ENCODE data around the gene FBXO31. TPM values are rescaled to one million over a fixed set of nuclear protein-coding genes. Genes with fewer than 3 reads are reported as not detected.
"Not testable (repeated sequence)": the region's sequence is repeated elsewhere in the genome, so short reads cannot be mapped to it uniquely, and the experiment has no call there.

Gene FBXO31
- total RNA-seq, 2 donors from 2014 or later, result 18.6 to 22.1 TPM

GRCh38 chr16:87342504-87342903, 41.1 kb downstream of the FBXO31 start:
- H3K9me3 ChIP-seq (ENCODE audit: control insufficient read depth, low read length), result no peaks in the 10 kb centered on the region
- H3K9ac ChIP-seq (ENCODE audit: extremely low read depth, low read length, poor library complexity, severe bottlenecking), result no peak overlapping the region
- no peaks in the 10 kb centered on the region for H3K4me1 ChIP-seq (ENCODE audit: control insufficient read depth, insufficient read depth, low read length)
- H3K27me3 ChIP-seq (ENCODE audit: control insufficient read depth, insufficient read depth, low read length, poor library complexity, severe bottlenecking), result no peaks in the 10 kb centered on the region
- no peaks in the 10 kb centered on the region for H3K9me3 Mint-ChIP-seq
- H3K27ac Mint-ChIP-seq, result no peak overlapping the region
- no peak overlapping the region for H3K4me3 ChIP-seq (ENCODE audit: low read length)
- no peak for TF ChIP-seq CTCF (conservative IDR thresholded peaks at IDR 0.05)
- H3K4me3 Mint-ChIP-seq, result no peak overlapping the region
- no peaks in the 10 kb centered on the region for H3K27me3 Mint-ChIP-seq (ENCODE audit: insufficient read depth)
- no peak overlapping the region for H3K27ac ChIP-seq (ENCODE audit: low read depth, low read length)
- peaks cover 7% of the 10 kb centered on the region for H3K4me1 Mint-ChIP-seq
- H3K36me3 ChIP-seq (ENCODE audit: control insufficient read depth, insufficient read depth, low read length), result peaks cover 19% of the 10 kb centered on the region
- H3K36me3 Mint-ChIP-seq (ENCODE audit: low read depth), result peaks cover 42% of the 10 kb centered on the region
- WGBS, 2 experiments (ENCODE audit: insufficient coverage in 1 of 2, insufficient read length in 1 of 2), result 90 to 95% methylated on average over 10 to 20 of the region's 20 CpGs
- no peak for DNase-seq

- Mint-ChIP-seq H3K27me3 (ENCODE audit: insufficient read depth) (no peaks in the 10 kb centered on the region), H3K9me3 (no peaks in the 10 kb centered on the region), H3K4me3 (no peak overlapping the region), H3K27ac (no peak overlapping the region), H3K36me3 (ENCODE audit: low read depth) (peaks cover 39% of the 10 kb centered on the region), H3K4me1 (no peaks in the 10 kb centered on the region)
- Histone ChIP-seq H3K27ac (ENCODE audit: low read depth, low read length) (no peak overlapping the region), H3K27me3 (ENCODE audit: control insufficient read depth, insufficient read depth, low read length, poor library complexity, severe bottlenecking) (no peaks in the 10 kb centered on the region), H3K9ac (ENCODE audit: extremely low read depth, low read length, poor library complexity, severe bottlenecking) (no peak overlapping the region), H3K36me3 (ENCODE audit: control insufficient read depth, insufficient read depth, low read length) (peaks cover 12% of the 10 kb centered on the region), H3K9me3 (ENCODE audit: control insufficient read depth, low read length) (no peaks in the 10 kb centered on the region), H3K4me3 (ENCODE audit: low read length) (no peak overlapping the region), H3K4me1 (ENCODE audit: control insufficient read depth, insufficient read depth, low read length) (no peaks in the 10 kb centered on the region)
- DNase-seq, result no peak
- TF ChIP-seq CTCF (conservative IDR thresholded peaks at IDR 0.05), result no peak
- WGBS, 2 experiments (ENCODE audit: insufficient coverage in 1 of 2, insufficient read length in 1 of 2), result 85 to 95% methylated on average over 4 to 5 of the region's 5 CpGs
Observed at GRCh38 chr16:87340198-87340597, 43.4 kb downstream of the FBXO31 start.

GRCh38 chr16:87339724-87340105, 43.9 kb downstream of the FBXO31 start:
- peaks cover 40% of the 10 kb centered on the region for H3K36me3 Mint-ChIP-seq (ENCODE audit: low read depth)
- not testable (repeated sequence) for H3K27me3 Mint-ChIP-seq (ENCODE audit: insufficient read depth); H3K9ac ChIP-seq (ENCODE audit: extremely low read depth, low read length, poor library complexity, severe bottlenecking); H3K4me1 ChIP-seq (ENCODE audit: control insufficient read depth, insufficient read depth, low read length); H3K27me3 ChIP-seq (ENCODE audit: control insufficient read depth, insufficient read depth, low read length, poor library complexity, severe bottlenecking); H3K9me3 Mint-ChIP-seq; H3K4me1 Mint-ChIP-seq; H3K4me3 Mint-ChIP-seq; H3K27ac Mint-ChIP-seq; DNase-seq; H3K9me3 ChIP-seq (ENCODE audit: control insufficient read depth, low read length); H3K4me3 ChIP-seq (ENCODE audit: low read length); H3K27ac ChIP-seq (ENCODE audit: low read depth, low read length)
- 93 to 97% methylated on average over 10 to 11 of the region's 11 CpGs for WGBS, 2 experiments (ENCODE audit: insufficient coverage in 1 of 2, insufficient read length in 1 of 2)
- H3K36me3 ChIP-seq (ENCODE audit: control insufficient read depth, insufficient read depth, low read length), result peaks cover 12% of the 10 kb centered on the region

GRCh38 chr16:87339086-87339723, 44.4 kb downstream of the FBXO31 start:
- Histone ChIP-seq H3K27me3 (ENCODE audit: control insufficient read depth, insufficient read depth, low read length, poor library complexity, severe bottlenecking) (no peaks in the 10 kb centered on the region), H3K9ac (ENCODE audit: extremely low read depth, low read length, poor library complexity, severe bottlenecking) (no peak overlapping the region), H3K36me3 (ENCODE audit: control insufficient read depth, insufficient read depth, low read length) (peaks cover 12% of the 10 kb centered on the region), H3K9me3 (ENCODE audit: control insufficient read depth, low read length) (no peaks in the 10 kb centered on the region), H3K4me3 (ENCODE audit: low read length) (no peak overlapping the region), H3K27ac (ENCODE audit: low read depth, low read length) (no peak overlapping the region), H3K4me1 (ENCODE audit: control insufficient read depth, insufficient read depth, low read length) (no peaks in the 10 kb centered on the region)
- Mint-ChIP-seq H3K27me3 (ENCODE audit: insufficient read depth) (no peaks in the 10 kb centered on the region), H3K4me1 (no peaks in the 10 kb centered on the region), H3K9me3 (no peaks in the 10 kb centered on the region), H3K4me3 (no peak overlapping the region), H3K27ac (no peak overlapping the region), H3K36me3 (ENCODE audit: low read depth) (peaks cover 42% of the 10 kb centered on the region)
- 89 to 92% methylated on average over 7 to 17 of the region's 17 CpGs for WGBS, 2 experiments (ENCODE audit: insufficient coverage in 1 of 2, insufficient read length in 1 of 2)
- DNase-seq, result no peak
- TF ChIP-seq CTCF (conservative IDR thresholded peaks at IDR 0.05), result no peak

Data from endodermal cell (in vitro differentiated cells).